HG02884 (cell line): ENCODE measurements around the gene CABYR.

Experiments used
- ATAC-seq: cut with Tn5 transposase; IDR thresholded peaks from one replicate; pipeline ENCODE4 v1.9.1; 2021; ENCODE audit warnings: mild to moderate bottlenecking, moderate library complexity; ENCODE audit not compliant: unreplicated experiment

CABYR gene

GRCh38 chr18:24138789-24139616 is at the start of gene CABYR:
TSS of gene CABYR (plus strand) at chr18:24139062. CDS start at chr18:24143115, 4,053 bp downstream.
- ATAC-seq, result peak; percentile 92

GRCh38 chr18:24089076-24089475 is 49.8 kb upstream of the CABYR start:
- ATAC-seq, result no peak

GRCh38 chr18:24089515-24090337 is 49.1 kb upstream of the CABYR start:
- no peak for ATAC-seq

GRCh38 chr18:24090876-24091275 is 48.0 kb upstream of the CABYR start:
- no peak for ATAC-seq

GRCh38 chr18:24094561-24094960 is 44.3 kb upstream of the CABYR start:
- ATAC-seq, result no peak

- ATAC-seq, result no peak
Observed at GRCh38 chr18:24095976-24096375, 42.9 kb upstream of the CABYR start.

GRCh38 chr18:24103320-24104021 is 35.4 kb upstream of the CABYR start:
- no peak for ATAC-seq

- ATAC-seq, result no peak
Observed at GRCh38 chr18:24104486-24104885, 34.4 kb upstream of the CABYR start.

GRCh38 chr18:24108641-24109040 is 30.2 kb upstream of the CABYR start:
- ATAC-seq, result no peak

- ATAC-seq, result no peak
Observed at GRCh38 chr18:24111936-24112335, 26.9 kb upstream of the CABYR start.

GRCh38 chr18:24112464-24112863 is 26.4 kb upstream of the CABYR start:
- no peak for ATAC-seq

- no peak for ATAC-seq
Observed at GRCh38 chr18:24112874-24113615, 25.8 kb upstream of the CABYR start.

GRCh38 chr18:24114924-24115549 is 23.8 kb upstream of the CABYR start:
- ATAC-seq, result no peak

- ATAC-seq, result no peak
Observed at GRCh38 chr18:24115628-24116027, 23.2 kb upstream of the CABYR start.

GRCh38 chr18:24118750-24119577 is 19.9 kb upstream of the CABYR start:
- no peak for ATAC-seq

- no peak for ATAC-seq
Observed at GRCh38 chr18:24120676-24121075, 18.2 kb upstream of the CABYR start.

- ATAC-seq, result no peak
Observed at GRCh38 chr18:24121625-24122024, 17.2 kb upstream of the CABYR start.

- no peak for ATAC-seq
Observed at GRCh38 chr18:24126155-24126961, 12.5 kb upstream of the CABYR start.

GRCh38 chr18:24127735-24128134 is 11.1 kb upstream of the CABYR start:
- ATAC-seq, result no peak
